Mesendoderm (in vitro differentiated cells): Measurements from ENCODE around the gene NRG3.

ENCODE experiments used
- DNase-seq: peaks from one replicate; pipeline ENCODE4 v3.0.0; 2013
- H2AK5ac ChIP-seq: 2 replicates; pipeline ENCODE4 v1.6.1; 2013; ENCODE audit warnings: low read length, inconsistent platforms
- H2BK120ac ChIP-seq: 2 replicates; pipeline ENCODE4 v1.6.1; 2013; ENCODE audit warnings: low read depth, mild to moderate bottlenecking, low read length, moderate library complexity, mixed read lengths
- H2BK15ac ChIP-seq: replicated peaks from 2 replicates; pipeline ENCODE4 v1.6.1; 2013; ENCODE audit warnings: low read depth, mild to moderate bottlenecking, moderate library complexity
- H2BK5ac ChIP-seq: 2 replicates; pipeline ENCODE4 v1.6.1; 2013; ENCODE audit warnings: low read length, inconsistent platforms
- H3K18ac ChIP-seq: 2 replicates; pipeline ENCODE4 v1.6.1; 2013; ENCODE audit warnings: mild to moderate bottlenecking, low read length, mixed read lengths
- H3K23ac ChIP-seq: one replicate; pipeline ENCODE4 v1.6.1; 2013; ENCODE audit warnings: low read length
- H3K27ac ChIP-seq: 2 replicates; pipeline ENCODE4 v1.5.1; 2013; ENCODE audit warnings: low read depth, mild to moderate bottlenecking, inconsistent platforms, low read length, moderate library complexity
- H3K27me3 ChIP-seq: 2 replicates; pipeline ENCODE4 v1.6.1; 2013; ENCODE audit warnings: low read length, control low read depth, mild to moderate bottlenecking, inconsistent platforms; ENCODE audit not compliant: insufficient read depth, poor library complexity
- H3K36me3 ChIP-seq: 2 replicates; pipeline ENCODE4 v1.6.1; 2013; ENCODE audit warnings: low read length, inconsistent platforms; ENCODE audit not compliant: control insufficient read depth, insufficient read depth
- H3K4ac ChIP-seq: one replicate; pipeline ENCODE4 v1.6.1; 2013; ENCODE audit warnings: low read depth, mild to moderate bottlenecking, low read length, moderate library complexity
- H3K4me1 ChIP-seq: 2 replicates; pipeline ENCODE4 v1.6.1; 2013; ENCODE audit warnings: low read depth, low read length, inconsistent platforms; ENCODE audit not compliant: control insufficient read depth
- H3K4me2 ChIP-seq: 2 replicates; pipeline ENCODE4 v1.6.1; 2013; ENCODE audit warnings: low read length
- H3K4me3 ChIP-seq: 2 replicates; pipeline ENCODE4 v1.5.1; 2013; ENCODE audit warnings: mild to moderate bottlenecking, low read length
- H3K56ac ChIP-seq: one replicate; pipeline ENCODE4 v1.6.1; 2013; ENCODE audit warnings: low read length
- H3K79me1 ChIP-seq: 2 replicates; pipeline ENCODE4 v1.6.1; 2013; ENCODE audit warnings: low read length, inconsistent platforms
- H3K79me2 ChIP-seq: 2 replicates; pipeline ENCODE4 v1.6.1; 2013; ENCODE audit warnings: mild to moderate bottlenecking, low read length; ENCODE audit not compliant: control insufficient read depth, insufficient read depth
- H3K9ac ChIP-seq: 2 replicates; pipeline ENCODE4 v1.6.1; 2013; ENCODE audit warnings: low read length, inconsistent platforms
- H4K5ac ChIP-seq: one replicate; pipeline ENCODE4 v1.6.1; 2013; ENCODE audit warnings: low read length
- H4K8ac ChIP-seq: one replicate; pipeline ENCODE4 v1.6.1; 2013; ENCODE audit warnings: low read depth, mild to moderate bottlenecking, control low read depth, low read length, moderate library complexity
- WGBS: extraction: QIAGEN DNeasy Blood & Tissue Kit; methylation state at CpG from one replicate; pipeline ENCODE4 v1.1.7; 2013; ENCODE audit warnings: low lambda C conversion rate, missing lambda C conversion rate; ENCODE audit not compliant: insufficient coverage; ENCODE audit errors: extremely low coverage; 5-methylcytosine and 5-hydroxymethylcytosine counted together

The NRG3 gene

DNA sequence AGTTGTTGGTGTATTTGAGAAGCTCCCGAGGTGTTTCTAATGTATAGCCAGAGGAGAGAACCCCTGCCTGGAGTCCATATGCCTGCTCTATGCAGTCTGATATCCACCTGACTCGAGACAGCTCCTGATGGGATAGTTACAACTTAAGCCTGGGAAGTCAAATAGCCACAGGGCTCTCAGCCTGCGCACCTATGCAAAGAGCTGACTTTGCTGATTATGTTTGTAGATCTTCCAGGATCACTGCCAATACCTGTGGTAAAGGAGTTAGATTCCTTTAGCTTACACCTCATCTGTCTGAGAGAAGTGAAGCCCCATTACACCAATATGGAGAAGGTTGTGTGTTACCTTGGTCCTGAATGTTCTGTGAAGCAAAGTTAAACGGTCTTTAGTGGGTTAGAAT is 1063.3 kb downstream of the NRG3 start:
- H3K79me1 ChIP-seq = no peaks in the 10 kb centered on the region
- no peak overlapping the region for H3K9ac ChIP-seq
- no peak overlapping the region for H3K4me3 ChIP-seq
- H3K4ac ChIP-seq = no peak overlapping the region
- no peaks in the 10 kb centered on the region for H3K36me3 ChIP-seq
- no peaks in the 10 kb centered on the region for H3K79me2 ChIP-seq
- H2BK15ac ChIP-seq = peak overlapping the region; percentile 3
- no peak overlapping the region for H2BK5ac ChIP-seq
- DNase-seq = no peak
- WGBS = no CpG with 5 or more reads among the region's 4 CpGs
- H3K27me3 ChIP-seq = no peaks in the 10 kb centered on the region
- no peak overlapping the region for H3K56ac ChIP-seq
- no peak overlapping the region for H2BK120ac ChIP-seq
- no peak overlapping the region for H3K27ac ChIP-seq
- H3K4me1 ChIP-seq = no peaks in the 10 kb centered on the region
- H4K8ac ChIP-seq = no peak overlapping the region
- H2AK5ac ChIP-seq = no peak overlapping the region
- H3K18ac ChIP-seq = no peak overlapping the region
- H3K23ac ChIP-seq = no peak overlapping the region
- no peak overlapping the region for H3K4me2 ChIP-seq
- H4K5ac ChIP-seq = no peak overlapping the region

DNA sequence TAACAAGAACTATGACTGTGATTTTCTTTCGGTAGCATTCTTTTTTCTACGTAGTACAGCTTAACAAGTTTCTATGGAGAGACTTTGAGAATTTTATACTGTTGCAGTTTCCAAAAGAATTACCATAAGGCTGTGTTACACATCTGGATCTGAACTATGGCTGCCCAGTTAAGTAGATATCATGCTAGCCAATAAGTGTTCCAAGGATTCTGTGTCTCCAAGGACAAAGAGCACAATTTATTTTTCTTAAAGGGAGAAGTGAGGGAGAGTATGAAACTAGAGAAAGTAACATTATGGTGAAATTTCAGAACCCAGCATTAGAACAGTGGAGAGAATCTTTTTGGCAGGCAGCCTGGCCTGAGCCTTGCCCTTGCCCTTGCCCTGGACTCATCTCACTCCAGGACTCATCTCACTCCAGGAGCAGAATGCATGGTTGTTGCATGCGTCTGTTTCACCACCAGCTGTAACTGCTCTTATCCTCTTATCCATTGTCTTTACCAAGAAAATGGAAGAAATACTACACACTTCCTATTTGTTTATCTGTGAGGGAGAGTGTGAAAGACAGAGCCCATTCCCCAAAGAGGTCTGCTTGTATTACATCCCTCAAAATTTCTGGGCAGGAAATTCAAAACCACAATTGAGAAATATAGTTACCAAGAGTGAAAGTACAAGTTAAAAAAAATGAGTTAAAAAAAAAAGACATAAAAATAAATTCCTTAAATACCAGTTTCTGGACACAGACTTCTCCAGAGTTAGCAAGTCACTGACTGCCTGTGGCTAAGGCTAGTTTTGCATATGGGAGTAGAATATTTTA is 1067.5 kb downstream of the NRG3 start:
- Histone ChIP-seq H3K4me2 (no peak overlapping the region), H3K23ac (no peak overlapping the region), H2AK5ac (no peak overlapping the region), H3K79me2 (no peaks in the 10 kb centered on the region), H4K8ac (no peak overlapping the region), H3K36me3 (no peaks in the 10 kb centered on the region), H3K4me3 (no peak overlapping the region), H3K9ac (no peak overlapping the region), H3K18ac (no peak overlapping the region), H2BK120ac (no peak overlapping the region), H3K27me3 (no peaks in the 10 kb centered on the region), H3K27ac (no peak overlapping the region), H3K56ac (no peak overlapping the region), H3K4ac (no peak overlapping the region), H3K79me1 (no peaks in the 10 kb centered on the region), H3K4me1 (no peaks in the 10 kb centered on the region), H4K5ac (no peak overlapping the region), H2BK15ac (no peak overlapping the region), H2BK5ac (no peak overlapping the region)
- DNase-seq = no peak
- WGBS = no CpG with 5 or more reads among the region's 3 CpGs

DNA sequence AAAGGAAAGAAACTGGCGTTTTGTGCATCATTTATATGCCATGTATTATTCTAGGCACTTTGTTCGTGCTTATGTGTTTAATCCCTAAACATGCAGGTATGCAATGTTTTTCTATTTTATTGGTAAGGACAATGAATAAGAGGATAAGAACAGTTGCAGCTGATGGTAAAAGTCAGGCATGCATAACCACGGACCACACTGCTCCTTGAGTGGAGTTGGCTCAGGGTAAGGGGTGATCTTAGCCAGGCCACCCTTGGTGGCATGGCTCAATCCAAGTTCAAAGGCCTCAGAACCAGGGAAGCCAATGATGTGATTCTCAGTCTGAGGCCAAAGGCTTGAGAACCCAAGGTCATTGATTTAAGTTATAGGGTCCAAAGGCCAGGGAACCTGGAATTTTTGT is 1068.1 kb downstream of the NRG3 start:
- DNase-seq = no peak
- Histone ChIP-seq H4K5ac (no peak overlapping the region), H3K4me1 (no peaks in the 10 kb centered on the region), H3K4me3 (no peak overlapping the region), H3K4ac (no peak overlapping the region), H3K23ac (no peak overlapping the region), H2BK15ac (no peak overlapping the region), H3K27me3 (no peaks in the 10 kb centered on the region), H3K18ac (no peak overlapping the region), H4K8ac (no peak overlapping the region), H2BK5ac (no peak overlapping the region), H3K9ac (no peak overlapping the region), H3K4me2 (no peak overlapping the region), H3K79me1 (no peaks in the 10 kb centered on the region), H3K36me3 (no peaks in the 10 kb centered on the region), H2AK5ac (no peak overlapping the region), H3K79me2 (no peaks in the 10 kb centered on the region), H2BK120ac (no peak overlapping the region), H3K56ac (no peak overlapping the region), H3K27ac (no peak overlapping the region)
- no CpG with 5 or more reads among the region's 3 CpGs for WGBS

DNA sequence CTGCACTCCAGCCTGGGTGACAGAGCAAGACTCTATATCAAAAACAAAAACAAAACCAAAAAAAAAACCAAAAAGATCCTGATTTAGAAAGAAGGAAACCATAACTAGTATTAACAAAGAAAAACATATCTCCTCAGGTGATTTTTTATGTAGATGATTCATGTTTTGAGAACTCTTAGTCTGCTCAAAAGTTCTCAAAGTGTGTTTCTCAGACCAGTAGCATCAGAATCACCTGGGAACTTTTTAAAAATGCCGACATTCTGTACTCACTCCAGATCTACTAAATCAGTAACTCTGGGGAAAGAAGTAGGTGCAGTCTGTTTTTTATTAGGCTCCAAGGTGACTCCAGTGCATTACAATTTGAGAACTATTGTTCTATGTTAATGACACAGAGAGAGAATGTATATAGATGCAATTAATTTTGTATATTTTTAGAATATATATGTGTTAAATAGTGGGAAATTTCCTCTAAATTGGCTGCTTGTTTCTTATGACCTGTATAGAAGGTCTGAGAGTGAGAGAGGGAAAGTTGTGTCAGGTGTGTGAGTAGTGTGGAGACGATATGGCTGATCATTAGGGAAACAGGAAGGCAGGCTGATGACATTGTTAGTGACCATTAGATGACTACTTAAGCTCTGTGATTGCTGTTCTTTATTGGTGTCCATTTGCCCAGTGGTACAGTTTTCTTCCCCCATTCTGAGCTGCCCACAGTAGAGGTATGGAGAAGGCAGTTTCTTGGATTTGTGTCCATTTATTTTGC is 1075.0 kb downstream of the NRG3 start:
- Histone ChIP-seq H3K56ac (no peak overlapping the region), H3K9ac (no peak overlapping the region), H3K79me1 (no peaks in the 10 kb centered on the region), H3K36me3 (no peaks in the 10 kb centered on the region), H2BK5ac (no peak overlapping the region), H4K5ac (no peak overlapping the region), H3K27me3 (no peaks in the 10 kb centered on the region), H4K8ac (no peak overlapping the region), H3K4me3 (no peak overlapping the region), H2BK120ac (no peak overlapping the region), H3K79me2 (no peaks in the 10 kb centered on the region), H3K18ac (no peak overlapping the region), H3K27ac (no peak overlapping the region), H3K4ac (no peak overlapping the region), H3K23ac (no peak overlapping the region), H3K4me2 (no peak overlapping the region), H2BK15ac (no peak overlapping the region), H2AK5ac (no peak overlapping the region), H3K4me1 (no peaks in the 10 kb centered on the region)
- WGBS = no CpG with 5 or more reads among the region's 2 CpGs
- DNase-seq = no peak

DNA sequence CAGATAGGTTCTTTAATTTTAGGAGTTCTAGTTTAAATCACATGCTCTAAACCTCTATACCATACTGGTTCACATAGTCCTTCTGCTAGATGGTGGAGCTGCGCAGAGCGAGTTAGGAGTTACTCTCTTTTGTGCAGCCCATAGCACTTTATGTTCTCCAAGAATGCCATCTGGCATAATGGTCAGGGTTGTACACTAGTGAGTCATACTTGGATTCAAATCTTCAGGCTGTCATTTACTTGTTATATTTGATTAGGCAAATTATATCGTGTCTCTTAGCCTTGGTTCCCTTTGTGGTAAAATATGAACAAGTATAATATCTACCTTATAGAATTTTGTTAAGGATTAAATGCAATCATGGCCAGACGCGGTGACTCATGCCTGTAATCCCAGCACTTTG is 1078.3 kb downstream of the NRG3 start:
- Histone ChIP-seq H4K5ac (no peak overlapping the region), H3K9ac (no peak overlapping the region), H2BK5ac (no peak overlapping the region), H2AK5ac (no peak overlapping the region), H3K18ac (no peak overlapping the region), H3K27ac (no peak overlapping the region), H3K27me3 (no peaks in the 10 kb centered on the region), H3K23ac (no peak overlapping the region), H3K4me2 (no peak overlapping the region), H3K4me1 (peaks cover 2% of the 10 kb centered on the region), H2BK120ac (no peak overlapping the region), H2BK15ac (no peak overlapping the region), H4K8ac (no peak overlapping the region), H3K4me3 (no peak overlapping the region), H3K36me3 (no peaks in the 10 kb centered on the region), H3K79me1 (no peaks in the 10 kb centered on the region), H3K56ac (no peak overlapping the region), H3K79me2 (no peaks in the 10 kb centered on the region), H3K4ac (no peak overlapping the region)
- no CpG with 5 or more reads among the region's 5 CpGs for WGBS
- no peak for DNase-seq
